ENCODE data around the gene OTOS. TPM values are rescaled to one million over a fixed set of nuclear protein-coding genes. Genes with fewer than 3 reads are reported as not detected.

OTOS gene
- total RNA-seq, 1 donor, result not detected

GRCh38 chr2:240133401-240133800, 7.1 kb downstream of the OTOS start:
- no peak overlapping the region for H3K4me3 ChIP-seq (ENCODE audit: low read depth, low read length)
- no peak for TF ChIP-seq CTCF (IDR thresholded peaks at IDR 0.05; ENCODE audit: insufficient read depth, low read depth, low read length)
- no peak for DNase-seq (ENCODE audit: low read depth)

GRCh38 chr2:240132651-240132980, 7.8 kb downstream of the OTOS start:
- DNase-seq (ENCODE audit: low read depth), result no peak
- H3K4me3 ChIP-seq (ENCODE audit: low read depth, low read length), result no peak overlapping the region
- no peak for TF ChIP-seq CTCF (IDR thresholded peaks at IDR 0.05; ENCODE audit: insufficient read depth, low read depth, low read length)

- no peak for DNase-seq (ENCODE audit: low read depth)
- H3K4me3 ChIP-seq (ENCODE audit: low read depth, low read length), result no peak overlapping the region
- peak; percentile 19 for TF ChIP-seq CTCF (IDR thresholded peaks at IDR 0.05; ENCODE audit: insufficient read depth, low read depth, low read length)
Measured at GRCh38 chr2:240131941-240132650, 8.4 kb downstream of the OTOS start.

- H3K4me3 ChIP-seq (ENCODE audit: low read depth, low read length), result no peak overlapping the region
- no peak for DNase-seq (ENCODE audit: low read depth)
- no peak for TF ChIP-seq CTCF (IDR thresholded peaks at IDR 0.05; ENCODE audit: insufficient read depth, low read depth, low read length)
Measured at GRCh38 chr2:240131296-240131695, 9.2 kb downstream of the OTOS start.

GRCh38 chr2:240130393-240131195, 9.9 kb downstream of the OTOS start:
- H3K4me3 ChIP-seq (ENCODE audit: low read depth, low read length), result no peak overlapping the region
- TF ChIP-seq CTCF (IDR thresholded peaks at IDR 0.05; ENCODE audit: insufficient read depth, low read depth, low read length), result no peak
- no peak for DNase-seq (ENCODE audit: low read depth)

- TF ChIP-seq CTCF (IDR thresholded peaks at IDR 0.05; ENCODE audit: insufficient read depth, low read depth, low read length), result no peak
- no peak for DNase-seq (ENCODE audit: low read depth)
- no peak overlapping the region for H3K4me3 ChIP-seq (ENCODE audit: low read depth, low read length)
Measured at GRCh38 chr2:240129731-240130392, 10.6 kb downstream of the OTOS start.

Data from fibroblast of villous mesenchyme (primary cell).